GM06990 (cell line): ENCODE data around the gene HS2ST1.

Experiments
- DNase-seq: peaks from one replicate; pipeline ENCODE4 v3.0.0-alpha.2; 2011; ENCODE audit not compliant: insufficient read length; ENCODE audit errors: extremely low read depth
- H3K27me3 ChIP-seq: replicated peaks from 2 replicates; pipeline ENCODE4 v1.6.0; 2011; ENCODE audit warnings: low read length; ENCODE audit not compliant: control insufficient read depth, insufficient read depth
- H3K36me3 ChIP-seq: 2 replicates; pipeline ENCODE4 v1.5.1; 2011; ENCODE audit warnings: low read length; ENCODE audit not compliant: control insufficient read depth, insufficient read depth
- H3K4me3 ChIP-seq: replicated peaks from 2 replicates; pipeline ENCODE4 v1.5.1; 2011; ENCODE audit warnings: low read depth, mild to moderate bottlenecking, control low read depth, low read length
- TF ChIP-seq, protein P1 (sequence below): IDR thresholded peaks from 2 replicates; pipeline ENCODE4 v1.5.1; 2011; ENCODE audit warnings: low read length, control low read depth, mild to moderate bottlenecking, inconsistent platforms; ENCODE audit not compliant: insufficient read depth, poor library complexity, severe bottlenecking

Gene HS2ST1

DNA sequence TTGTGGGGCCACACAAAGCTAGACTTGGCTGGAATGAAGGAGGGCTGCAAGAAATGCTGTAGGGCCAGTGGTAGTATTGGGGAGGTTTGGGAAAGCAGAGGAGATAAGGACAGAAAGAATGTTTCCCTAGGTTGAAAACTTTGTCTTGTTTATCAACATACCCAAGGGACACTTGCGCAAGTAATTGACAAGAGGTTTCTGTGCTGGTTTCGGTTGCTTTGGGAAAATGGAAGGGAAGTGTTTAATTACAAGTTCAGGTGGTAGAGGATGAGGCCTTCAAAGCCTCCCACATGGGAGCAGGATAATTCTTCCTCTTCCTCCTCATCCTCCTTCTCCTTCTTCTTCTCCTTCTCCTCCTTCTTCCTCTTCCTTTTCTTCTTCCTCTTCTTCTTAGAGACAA is 232.1 kb downstream of the HS2ST1 start:
- TF ChIP-seq, protein P1, sequence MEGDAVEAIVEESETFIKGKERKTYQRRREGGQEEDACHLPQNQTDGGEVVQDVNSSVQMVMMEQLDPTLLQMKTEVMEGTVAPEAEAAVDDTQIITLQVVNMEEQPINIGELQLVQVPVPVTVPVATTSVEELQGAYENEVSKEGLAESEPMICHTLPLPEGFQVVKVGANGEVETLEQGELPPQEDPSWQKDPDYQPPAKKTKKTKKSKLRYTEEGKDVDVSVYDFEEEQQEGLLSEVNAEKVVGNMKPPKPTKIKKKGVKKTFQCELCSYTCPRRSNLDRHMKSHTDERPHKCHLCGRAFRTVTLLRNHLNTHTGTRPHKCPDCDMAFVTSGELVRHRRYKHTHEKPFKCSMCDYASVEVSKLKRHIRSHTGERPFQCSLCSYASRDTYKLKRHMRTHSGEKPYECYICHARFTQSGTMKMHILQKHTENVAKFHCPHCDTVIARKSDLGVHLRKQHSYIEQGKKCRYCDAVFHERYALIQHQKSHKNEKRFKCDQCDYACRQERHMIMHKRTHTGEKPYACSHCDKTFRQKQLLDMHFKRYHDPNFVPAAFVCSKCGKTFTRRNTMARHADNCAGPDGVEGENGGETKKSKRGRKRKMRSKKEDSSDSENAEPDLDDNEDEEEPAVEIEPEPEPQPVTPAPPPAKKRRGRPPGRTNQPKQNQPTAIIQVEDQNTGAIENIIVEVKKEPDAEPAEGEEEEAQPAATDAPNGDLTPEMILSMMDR = no peak
- H3K36me3 ChIP-seq = no peaks in the 10 kb centered on the region
- DNase-seq = no peak
- H3K27me3 ChIP-seq = peaks cover 1% of the 10 kb centered on the region; the same call in 1 of the 2 replicates
- H3K4me3 ChIP-seq = no peak overlapping the region

DNA sequence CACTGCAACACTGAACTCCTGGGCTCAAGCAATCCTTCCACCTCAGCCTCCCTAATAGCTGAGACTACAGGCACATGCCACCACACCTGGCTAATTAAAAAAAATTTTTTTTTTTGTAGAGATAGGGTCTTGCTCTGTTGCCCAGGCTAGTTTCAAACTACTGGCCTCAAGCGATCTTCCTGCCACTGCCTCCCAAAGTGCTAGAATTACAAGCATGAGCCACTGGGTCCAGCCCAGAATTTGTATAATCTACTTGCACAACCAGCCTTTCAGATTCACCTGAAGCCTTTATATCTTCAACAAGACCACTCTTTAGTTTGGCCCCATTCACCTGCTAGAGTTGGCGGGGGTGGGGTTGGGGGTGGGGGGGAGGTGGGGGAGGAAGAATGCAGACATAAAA is 232.6 kb downstream of the HS2ST1 start:
- Histone ChIP-seq H3K27me3 (peaks cover 1% of the 10 kb centered on the region; the same call in 1 of the 2 replicates), H3K4me3 (no peak overlapping the region), H3K36me3 (no peaks in the 10 kb centered on the region)
- no peak for DNase-seq
- TF ChIP-seq, protein P1 = no peak

- no peak overlapping the region for H3K4me3 ChIP-seq
- H3K36me3 ChIP-seq = no peaks in the 10 kb centered on the region
- TF ChIP-seq, protein P1 = no peak
- H3K27me3 ChIP-seq = peaks cover 1% of the 10 kb centered on the region; the same call in 1 of the 2 replicates
- no peak for DNase-seq
Observed at GRCh38 chr1:87147851-87148250, 233.4 kb downstream of the HS2ST1 start.

GRCh38 chr1:87148661-87149060 is 234.2 kb downstream of the HS2ST1 start:
- no peak for DNase-seq
- Histone ChIP-seq H3K4me3 (no peak overlapping the region), H3K27me3 (peaks cover 1% of the 10 kb centered on the region; the same call in 1 of the 2 replicates), H3K36me3 (no peaks in the 10 kb centered on the region)
- TF ChIP-seq, protein P1 = no peak

DNA sequence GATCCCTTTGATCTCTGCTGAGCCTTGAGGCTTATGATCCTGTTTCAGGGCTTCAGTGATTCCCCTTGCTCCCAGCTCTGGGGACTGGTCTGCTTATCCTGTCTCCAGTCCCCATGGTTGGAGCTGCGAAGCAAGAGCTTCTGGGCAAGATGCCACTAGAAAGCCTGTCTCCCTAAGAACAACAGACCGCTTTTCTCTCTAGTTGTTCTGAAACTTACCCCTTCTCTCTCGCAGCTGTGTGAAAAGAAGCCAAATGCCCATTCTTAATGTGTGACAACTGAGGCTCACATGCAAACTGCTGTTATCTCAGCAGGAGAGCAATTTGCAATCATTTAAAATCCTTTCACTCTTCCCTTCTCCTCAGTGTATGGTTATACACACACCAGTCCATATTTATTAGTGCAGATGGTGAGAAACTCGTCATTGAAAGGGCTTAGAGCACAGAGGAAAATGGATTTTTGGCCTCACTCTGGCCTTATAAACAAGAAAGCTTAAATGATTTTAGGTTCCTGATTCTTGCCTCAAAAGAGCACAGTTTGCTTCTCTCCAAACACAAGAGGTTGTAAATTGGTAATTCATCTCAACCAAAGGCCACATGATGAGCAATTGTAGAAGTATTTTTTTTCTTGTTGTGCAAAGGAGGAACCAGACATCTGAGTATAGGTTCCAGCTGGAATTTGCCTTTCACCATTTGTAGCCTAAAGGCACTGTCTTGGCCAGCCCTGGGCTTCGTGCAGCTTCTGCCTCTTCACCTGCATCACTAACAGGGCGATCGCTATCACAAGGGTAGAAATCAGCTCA is 235.0 kb downstream of the HS2ST1 start:
- Histone ChIP-seq H3K27me3 (peaks cover 1% of the 10 kb centered on the region; the same call in 1 of the 2 replicates), H3K36me3 (no peaks in the 10 kb centered on the region), H3K4me3 (no peak overlapping the region)
- DNase-seq = no peak
- TF ChIP-seq, protein P1 = no peak
